Stomach (tissue), 4 donors: ENCODE data around the gene SLC44A1.

Experiments
- CTCF ChIP-seq, 7 experiments: fragments of 450-650 bp in 4 of 7; fragments of 200-600 bp in 3 of 7; sonication (generic) in 3 of 7; IDR thresholded peaks; one replicate each; pipeline ENCODE4 v1.5.1; 2016 to 2019; ENCODE audit warnings: antibody characterized with exemption in 7 of 7, control low read depth in 2 of 7, mild to moderate bottlenecking in 1 of 7
- POLR2A ChIP-seq, 4 donors: fragments of 450-650 bp; IDR thresholded peaks; one replicate each; pipeline ENCODE4 v1.6.1; 2016; ENCODE audit warnings: antibody characterized with exemption in 4 of 4, control low read depth in 2 of 4, mild to moderate bottlenecking in 1 of 4, moderate library complexity in 1 of 4

DNA sequence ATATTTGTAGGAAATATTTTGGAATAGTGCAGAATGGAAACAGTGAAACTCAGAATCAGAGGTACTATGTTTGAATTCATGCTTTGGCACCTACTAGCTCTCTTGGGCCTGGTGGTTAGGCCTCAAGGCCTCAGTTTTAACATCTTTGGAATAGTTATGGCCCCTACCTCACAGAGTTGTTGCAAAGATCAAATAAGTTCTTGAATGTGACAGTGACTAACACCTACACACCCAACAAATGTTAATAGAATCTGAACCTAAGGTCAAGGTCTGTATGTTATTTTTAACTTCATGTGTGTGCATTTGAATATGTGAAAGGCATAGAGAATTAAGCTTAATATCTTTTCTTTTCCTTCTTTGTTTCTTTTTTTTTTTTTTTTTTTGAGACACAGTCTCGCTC is 87.3 kb downstream of the SLC44A1 start:
- TF ChIP-seq CTCF (IDR thresholded peaks at IDR 0.05) (no peak), POLR2A (IDR thresholded peaks at IDR 0.05) (no peak)
